Measurements from ENCODE around the gene MAN2A1. TPM values are rescaled to one million over a fixed set of nuclear protein-coding genes. Genes with fewer than 3 reads are reported as not detected.
A peak's percentile ranks its signal among the peaks of the same experiment; 100 is the strongest.

MAN2A1 gene
- polyA plus RNA-seq, 3 donors = 17.0 to 23.0 (median 20.1) TPM

DNA sequence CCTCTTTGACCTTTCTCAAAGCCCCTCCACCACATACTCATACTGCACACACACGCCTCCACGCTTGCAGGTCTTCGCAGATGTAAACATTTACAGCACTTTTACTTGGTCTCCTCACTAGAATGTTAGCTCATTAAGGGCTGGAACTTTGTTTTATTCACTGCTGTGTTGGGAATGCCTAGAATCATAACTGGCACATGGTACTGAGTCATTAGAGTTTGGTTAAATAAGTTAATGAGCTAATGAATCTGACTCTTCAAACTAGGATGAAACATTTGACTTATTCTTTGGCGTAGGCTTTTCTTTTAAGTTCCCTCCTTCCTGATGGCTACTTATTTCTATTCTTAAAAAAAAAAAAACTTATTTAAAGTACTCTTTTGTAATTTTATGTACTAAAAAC, 28.9 kb downstream of the MAN2A1 start:
- H3K36me3 ChIP-seq (replicated peaks in 1 of 2; ENCODE audit: control insufficient read depth in 1 of 2, insufficient read depth in 2 of 2, low read length in 2 of 2) = peaks cover 21 to 74% of the 10 kb centered on the region in 2 donors
- H3K9ac ChIP-seq (ENCODE audit: insufficient read depth, low read length, poor library complexity, severe bottlenecking) = no peak overlapping the region
- intact Hi-C loops (cut with micrococcal nuclease) = no loop called here
- H3K27me3 ChIP-seq (ENCODE audit: control insufficient read depth in 2 of 2, insufficient read depth in 2 of 2, low read length in 2 of 2) = no peaks in the 10 kb centered on the region
- no peak overlapping the region for H3K4me3 Mint-ChIP-seq
- H3K4me1 Mint-ChIP-seq = peaks cover 2% of the 10 kb centered on the region
- WGBS (ENCODE audit: insufficient coverage) = no CpG with 5 or more reads among the region's 4 CpGs
- no peak for DNase-seq
- H2AFZ ChIP-seq (ENCODE audit: insufficient read depth, low read depth, low read length, poor library complexity, severe bottlenecking) = no peak overlapping the region
- H3K4me2 ChIP-seq (replicated peaks; ENCODE audit: extremely low read depth, low read length, poor library complexity, severe bottlenecking) = no peak overlapping the region
- H3K9me3 Mint-ChIP-seq = no peaks in the 10 kb centered on the region
- no peaks in the 10 kb centered on the region for H3K4me1 ChIP-seq (ENCODE audit: control insufficient read depth in 1 of 2, insufficient read depth in 2 of 2, low read length in 2 of 2)
- H3K9me3 ChIP-seq (replicated peaks in 1 of 2; ENCODE audit: control insufficient read depth in 1 of 2, insufficient read depth in 1 of 2, low read length in 2 of 2) = no peaks in the 10 kb centered on the region
- TF ChIP-seq, protein P1, sequence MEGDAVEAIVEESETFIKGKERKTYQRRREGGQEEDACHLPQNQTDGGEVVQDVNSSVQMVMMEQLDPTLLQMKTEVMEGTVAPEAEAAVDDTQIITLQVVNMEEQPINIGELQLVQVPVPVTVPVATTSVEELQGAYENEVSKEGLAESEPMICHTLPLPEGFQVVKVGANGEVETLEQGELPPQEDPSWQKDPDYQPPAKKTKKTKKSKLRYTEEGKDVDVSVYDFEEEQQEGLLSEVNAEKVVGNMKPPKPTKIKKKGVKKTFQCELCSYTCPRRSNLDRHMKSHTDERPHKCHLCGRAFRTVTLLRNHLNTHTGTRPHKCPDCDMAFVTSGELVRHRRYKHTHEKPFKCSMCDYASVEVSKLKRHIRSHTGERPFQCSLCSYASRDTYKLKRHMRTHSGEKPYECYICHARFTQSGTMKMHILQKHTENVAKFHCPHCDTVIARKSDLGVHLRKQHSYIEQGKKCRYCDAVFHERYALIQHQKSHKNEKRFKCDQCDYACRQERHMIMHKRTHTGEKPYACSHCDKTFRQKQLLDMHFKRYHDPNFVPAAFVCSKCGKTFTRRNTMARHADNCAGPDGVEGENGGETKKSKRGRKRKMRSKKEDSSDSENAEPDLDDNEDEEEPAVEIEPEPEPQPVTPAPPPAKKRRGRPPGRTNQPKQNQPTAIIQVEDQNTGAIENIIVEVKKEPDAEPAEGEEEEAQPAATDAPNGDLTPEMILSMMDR (IDR thresholded peaks at IDR 0.05) = no peak
- H3K27ac Mint-ChIP-seq = peak overlapping the region in 1 of 7 donors; percentile 83
- H3K4me3 ChIP-seq (replicated peaks in 1 of 3; ENCODE audit: low read depth in 2 of 3, low read length in 3 of 3) = no peak overlapping the region
- peaks cover 45 to 79% of the 10 kb centered on the region in 2 donors for H3K36me3 Mint-ChIP-seq
- H4K20me1 ChIP-seq (ENCODE audit: insufficient read depth, low read length) = peaks cover 42% of the 10 kb centered on the region
- peaks cover 0 to 3% (median 0%) of the 10 kb centered on the region in 3 donors for H3K27me3 Mint-ChIP-seq (ENCODE audit: low read depth in 3 of 3)
- H3K79me2 ChIP-seq (ENCODE audit: insufficient read depth, low read length) = peaks cover 11% of the 10 kb centered on the region
- no peak overlapping the region for H3K27ac ChIP-seq (ENCODE audit: low read depth in 1 of 2, low read length in 2 of 2)

DNA sequence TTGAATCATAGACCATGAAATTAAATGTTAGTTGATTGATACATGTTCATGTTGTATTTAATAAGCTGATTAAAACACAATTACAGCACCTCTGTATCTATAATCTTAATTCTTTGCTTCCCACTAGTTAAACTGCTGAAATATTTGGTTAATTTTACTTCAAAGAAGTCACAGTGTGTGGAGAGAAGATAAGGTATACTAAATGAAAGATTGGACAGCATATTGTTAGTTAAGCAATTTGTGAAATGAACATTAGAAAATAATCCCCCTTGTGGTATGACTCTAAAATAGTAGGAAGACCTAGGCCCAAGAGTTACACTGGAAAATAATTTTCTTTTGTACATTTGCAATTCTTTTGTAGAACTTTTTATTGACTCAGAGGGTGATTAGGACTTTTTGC, 30.3 kb downstream of the MAN2A1 start:
- H3K36me3 Mint-ChIP-seq = peaks cover 41 to 76% of the 10 kb centered on the region in 2 donors
- H3K27me3 Mint-ChIP-seq (ENCODE audit: low read depth in 3 of 3) = peaks cover 0 to 3% (median 0%) of the 10 kb centered on the region in 3 donors
- no peak for DNase-seq
- H3K9me3 ChIP-seq (replicated peaks in 1 of 2; ENCODE audit: control insufficient read depth in 1 of 2, insufficient read depth in 1 of 2, low read length in 2 of 2) = no peaks in the 10 kb centered on the region
- no peak overlapping the region for H3K4me3 ChIP-seq (replicated peaks in 1 of 3; ENCODE audit: low read depth in 2 of 3, low read length in 3 of 3)
- H3K9me3 Mint-ChIP-seq = no peaks in the 10 kb centered on the region
- no peak overlapping the region for H3K27ac Mint-ChIP-seq
- peaks cover 37% of the 10 kb centered on the region for H4K20me1 ChIP-seq (ENCODE audit: insufficient read depth, low read length)
- TF ChIP-seq, protein P1 (IDR thresholded peaks at IDR 0.05) = no peak
- H3K4me1 Mint-ChIP-seq = peaks cover 2% of the 10 kb centered on the region
- no peaks in the 10 kb centered on the region for H3K4me1 ChIP-seq (ENCODE audit: control insufficient read depth in 1 of 2, insufficient read depth in 2 of 2, low read length in 2 of 2)
- no peak overlapping the region for H3K4me2 ChIP-seq (replicated peaks; ENCODE audit: extremely low read depth, low read length, poor library complexity, severe bottlenecking)
- H3K4me3 Mint-ChIP-seq = no peak overlapping the region
- no peaks in the 10 kb centered on the region for H3K79me2 ChIP-seq (ENCODE audit: insufficient read depth, low read length)
- no peak overlapping the region for H2AFZ ChIP-seq (ENCODE audit: insufficient read depth, low read depth, low read length, poor library complexity, severe bottlenecking)
- H3K27ac ChIP-seq (ENCODE audit: low read depth in 1 of 2, low read length in 2 of 2) = no peak overlapping the region
- no peaks in the 10 kb centered on the region for H3K27me3 ChIP-seq (ENCODE audit: control insufficient read depth in 2 of 2, insufficient read depth in 2 of 2, low read length in 2 of 2)
- H3K9ac ChIP-seq (ENCODE audit: insufficient read depth, low read length, poor library complexity, severe bottlenecking) = no peak overlapping the region
- intact Hi-C loops (cut with micrococcal nuclease) = no loop called here
- H3K36me3 ChIP-seq (replicated peaks in 1 of 2; ENCODE audit: control insufficient read depth in 1 of 2, insufficient read depth in 2 of 2, low read length in 2 of 2) = peaks cover 23 to 71% of the 10 kb centered on the region in 2 donors
